ENCODE data around the gene ZFAND3.

ZFAND3 gene

GRCh38 chr6:37906121-37906520, 86.6 kb downstream of the ZFAND3 start:
- Mint-ChIP-seq H3K36me3 (peaks cover 2% of the 10 kb centered on the region), H3K9me3 (ENCODE audit: low read depth) (no peaks in the 10 kb centered on the region), H3K27ac (no peak overlapping the region), H3K4me3 (no peak overlapping the region), H3K4me1 (ENCODE audit: low read depth) (peaks cover 65% of the 10 kb centered on the region), H3K27me3 (no peaks in the 10 kb centered on the region)

DNA sequence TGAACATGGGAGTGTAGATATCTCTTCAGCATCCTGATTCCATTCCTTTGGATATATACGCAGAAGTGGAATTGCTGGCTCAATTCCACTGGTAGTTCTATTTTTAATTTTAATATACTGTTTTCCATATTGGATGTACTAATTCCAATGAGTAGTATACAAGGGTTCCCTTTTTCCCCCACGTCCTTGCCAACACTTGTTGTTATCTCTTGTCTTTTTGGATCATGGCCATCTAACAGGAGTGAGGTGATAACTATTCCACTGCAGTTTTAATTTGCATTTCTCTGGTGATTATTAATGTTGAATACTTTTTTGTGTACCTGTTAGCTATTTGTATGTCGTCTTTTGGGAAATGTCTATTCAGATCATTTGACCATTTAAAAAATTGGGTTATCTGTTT, 91.5 kb downstream of the ZFAND3 start:
- Mint-ChIP-seq H3K4me1 (ENCODE audit: low read depth) (peaks cover 69% of the 10 kb centered on the region), H3K27ac (no peak overlapping the region), H3K36me3 (peaks cover 8% of the 10 kb centered on the region), H3K27me3 (no peaks in the 10 kb centered on the region), H3K9me3 (ENCODE audit: low read depth) (no peaks in the 10 kb centered on the region), H3K4me3 (no peak overlapping the region)

- Mint-ChIP-seq H3K4me1 (ENCODE audit: low read depth) (peaks cover 63% of the 10 kb centered on the region), H3K27me3 (no peaks in the 10 kb centered on the region), H3K27ac (peak overlapping the region; percentile 46), H3K4me3 (no peak overlapping the region), H3K9me3 (ENCODE audit: low read depth) (no peaks in the 10 kb centered on the region), H3K36me3 (peaks cover 16% of the 10 kb centered on the region)
Measured at GRCh38 chr6:37913210-37913609, 93.7 kb downstream of the ZFAND3 start.

- Mint-ChIP-seq H3K4me1 (ENCODE audit: low read depth) (peaks cover 64% of the 10 kb centered on the region), H3K27ac (no peak overlapping the region), H3K4me3 (no peak overlapping the region), H3K9me3 (ENCODE audit: low read depth) (no peaks in the 10 kb centered on the region), H3K36me3 (peaks cover 21% of the 10 kb centered on the region), H3K27me3 (no peaks in the 10 kb centered on the region)
Measured at GRCh38 chr6:37915463-37915862, 95.9 kb downstream of the ZFAND3 start.

DNA sequence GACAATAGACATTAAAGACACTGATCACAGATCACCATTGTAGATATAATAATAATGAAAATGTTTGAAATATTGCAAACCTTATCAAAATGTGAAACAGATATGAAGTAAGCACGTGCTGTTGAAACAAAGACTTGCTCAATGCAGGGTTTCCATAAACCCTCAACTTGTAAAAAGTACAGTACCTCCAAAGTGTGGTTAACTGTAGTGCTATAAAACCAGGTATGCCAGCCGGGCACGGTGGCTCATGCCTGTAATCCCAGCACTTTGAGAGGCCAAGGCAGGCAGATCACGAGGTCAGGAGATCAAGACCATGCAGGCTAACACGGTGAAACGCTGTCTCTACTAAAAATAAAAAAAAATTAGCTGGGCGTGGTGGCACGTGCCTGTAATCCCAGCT, 96.6 kb downstream of the ZFAND3 start:
- no peak overlapping the region for H3K4me3 Mint-ChIP-seq
- no peaks in the 10 kb centered on the region for H3K9me3 Mint-ChIP-seq (ENCODE audit: low read depth)
- H3K36me3 Mint-ChIP-seq, result peaks cover 18% of the 10 kb centered on the region
- no peak overlapping the region for H3K27ac Mint-ChIP-seq
- peaks cover 63% of the 10 kb centered on the region for H3K4me1 Mint-ChIP-seq (ENCODE audit: low read depth)
- H3K27me3 Mint-ChIP-seq, result no peaks in the 10 kb centered on the region

DNA sequence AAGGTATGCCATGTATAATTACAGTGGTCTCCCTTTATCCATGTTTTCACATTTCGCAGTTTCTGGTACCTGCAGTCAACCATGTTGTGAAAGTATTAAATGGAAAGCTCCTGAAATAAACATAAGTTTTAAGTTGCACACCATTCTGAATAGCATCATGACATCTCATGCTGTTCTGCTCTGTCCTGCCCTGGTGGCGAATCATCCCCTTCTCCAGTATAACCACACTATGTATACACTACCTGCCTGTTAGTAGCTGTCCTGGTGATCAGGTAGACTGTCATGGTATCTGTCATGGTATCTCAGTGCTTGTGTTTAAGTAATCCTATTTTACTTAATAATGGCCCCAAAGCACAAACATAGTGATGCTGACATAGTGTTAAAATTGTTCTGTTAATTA, 97.1 kb downstream of the ZFAND3 start:
- Mint-ChIP-seq H3K4me1 (ENCODE audit: low read depth) (peaks cover 57% of the 10 kb centered on the region), H3K27me3 (no peaks in the 10 kb centered on the region), H3K36me3 (peaks cover 18% of the 10 kb centered on the region), H3K4me3 (no peak overlapping the region), H3K9me3 (ENCODE audit: low read depth) (no peaks in the 10 kb centered on the region), H3K27ac (no peak overlapping the region)

- Mint-ChIP-seq H3K27ac (no peak overlapping the region), H3K36me3 (peaks cover 18% of the 10 kb centered on the region), H3K4me3 (no peak overlapping the region), H3K4me1 (ENCODE audit: low read depth) (peaks cover 54% of the 10 kb centered on the region), H3K27me3 (no peaks in the 10 kb centered on the region), H3K9me3 (ENCODE audit: low read depth) (no peaks in the 10 kb centered on the region)
Measured at GRCh38 chr6:37917566-37917965, 98.0 kb downstream of the ZFAND3 start.

GRCh38 chr6:37919417-37920157, 100.1 kb downstream of the ZFAND3 start:
- peaks cover 16% of the 10 kb centered on the region for H3K36me3 Mint-ChIP-seq
- no peaks in the 10 kb centered on the region for H3K27me3 Mint-ChIP-seq
- H3K4me3 Mint-ChIP-seq, result no peak overlapping the region
- H3K4me1 Mint-ChIP-seq (ENCODE audit: low read depth), result peaks cover 58% of the 10 kb centered on the region
- no peaks in the 10 kb centered on the region for H3K9me3 Mint-ChIP-seq (ENCODE audit: low read depth)
- no peak overlapping the region for H3K27ac Mint-ChIP-seq

DNA sequence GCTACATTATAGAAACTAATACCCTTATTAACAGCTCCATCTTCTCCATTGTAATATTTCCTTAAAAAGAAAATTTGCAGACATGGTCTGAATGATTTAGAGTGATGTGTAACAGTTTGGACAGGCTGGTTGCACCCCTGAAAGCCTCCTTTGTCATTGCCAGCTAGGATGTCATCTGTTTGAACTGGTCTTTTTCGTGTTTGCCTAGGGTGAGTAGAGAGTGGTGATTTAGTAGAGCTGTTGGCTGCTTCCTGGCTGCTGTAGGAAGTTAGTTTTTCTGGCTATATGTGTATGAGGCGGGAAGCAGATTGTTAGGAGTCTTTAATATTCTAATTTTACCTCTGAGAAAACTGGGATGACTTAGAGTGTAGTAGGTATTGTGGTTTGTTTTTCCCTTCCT, 101.1 kb downstream of the ZFAND3 start:
- Mint-ChIP-seq H3K9me3 (ENCODE audit: low read depth) (no peaks in the 10 kb centered on the region), H3K36me3 (peaks cover 12% of the 10 kb centered on the region), H3K27me3 (no peaks in the 10 kb centered on the region), H3K4me1 (ENCODE audit: low read depth) (peaks cover 60% of the 10 kb centered on the region), H3K4me3 (no peak overlapping the region), H3K27ac (no peak overlapping the region)

DNA sequence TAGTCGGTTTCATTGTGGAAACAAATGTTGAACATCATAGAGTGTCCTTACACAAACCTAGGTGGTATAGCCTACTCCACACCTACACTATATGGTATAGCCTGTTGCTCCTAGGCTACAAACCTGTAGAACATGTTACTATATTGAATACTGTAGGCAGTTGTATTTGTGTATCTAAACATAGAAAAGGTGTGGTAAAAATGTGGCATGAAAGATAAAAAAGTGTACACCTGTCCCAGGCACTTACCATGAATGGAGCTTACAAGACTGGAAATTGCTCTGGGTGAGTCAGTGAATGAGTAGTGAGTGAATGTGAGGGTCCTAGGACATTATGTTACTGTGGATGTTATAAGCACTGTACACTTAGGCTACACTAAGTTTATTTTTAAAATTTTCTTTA, 103.0 kb downstream of the ZFAND3 start:
- Mint-ChIP-seq H3K27ac (no peak overlapping the region), H3K4me3 (no peak overlapping the region), H3K9me3 (ENCODE audit: low read depth) (no peaks in the 10 kb centered on the region), H3K36me3 (peaks cover 8% of the 10 kb centered on the region), H3K4me1 (ENCODE audit: low read depth) (peaks cover 64% of the 10 kb centered on the region), H3K27me3 (no peaks in the 10 kb centered on the region)

- H3K27ac Mint-ChIP-seq, result no peak overlapping the region
- H3K9me3 Mint-ChIP-seq (ENCODE audit: low read depth), result no peaks in the 10 kb centered on the region
Measured at GRCh38 chr6:37923514-37923913, 104.0 kb downstream of the ZFAND3 start.

DNA sequence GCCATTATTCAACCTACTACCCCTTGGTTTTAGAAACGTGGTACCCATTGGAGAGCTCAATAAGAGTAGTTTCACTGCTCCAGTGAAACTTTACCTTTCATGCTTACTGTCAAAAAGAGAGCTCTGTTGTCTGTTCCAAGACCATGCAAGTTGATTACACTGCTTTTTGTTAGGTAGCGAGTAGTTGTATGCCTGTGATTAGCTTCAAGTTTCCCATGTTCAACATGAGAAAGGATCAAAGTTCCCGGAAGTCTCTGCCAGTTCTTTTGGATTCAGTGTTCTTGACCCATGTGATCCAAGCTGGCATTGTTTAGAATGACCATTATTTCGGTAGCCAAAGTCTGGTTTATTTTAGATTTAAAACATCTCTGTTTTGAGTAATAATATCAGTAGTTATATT, 107.1 kb downstream of the ZFAND3 start:
- peaks cover 5% of the 10 kb centered on the region for H3K36me3 Mint-ChIP-seq
- no peak overlapping the region for H3K4me3 Mint-ChIP-seq
- H3K27me3 Mint-ChIP-seq, result no peaks in the 10 kb centered on the region
- no peak overlapping the region for H3K27ac Mint-ChIP-seq
- peaks cover 62% of the 10 kb centered on the region for H3K4me1 Mint-ChIP-seq (ENCODE audit: low read depth)
- no peaks in the 10 kb centered on the region for H3K9me3 Mint-ChIP-seq (ENCODE audit: low read depth)

More at GRCh38 chr6:37923514-37923913, 104.0 kb downstream of the ZFAND3 start:
- Mint-ChIP-seq H3K4me1 (ENCODE audit: low read depth) (peaks cover 62% of the 10 kb centered on the region), H3K4me3 (no peak overlapping the region), H3K36me3 (peaks cover 7% of the 10 kb centered on the region), H3K27me3 (no peaks in the 10 kb centered on the region)

DNA sequence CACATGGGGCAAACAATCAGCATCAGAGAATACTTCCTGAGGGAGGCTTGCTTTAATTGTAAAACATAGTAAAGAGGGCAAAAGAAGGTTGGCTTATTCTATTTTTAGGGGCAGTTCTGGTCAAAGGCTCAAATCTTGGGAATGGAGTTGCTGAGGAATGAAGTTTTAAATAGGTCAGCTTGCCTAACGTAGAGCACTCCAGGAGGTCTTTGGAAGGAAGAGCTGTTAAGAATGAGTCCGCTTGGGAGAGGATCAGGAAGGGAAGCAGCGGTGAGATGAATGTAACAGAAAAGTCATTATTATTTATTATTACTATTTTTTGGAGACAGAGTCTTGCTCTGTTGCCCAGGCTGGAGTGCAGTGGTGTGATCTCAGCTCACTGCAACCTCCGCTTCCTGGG, 108.7 kb downstream of the ZFAND3 start:
- Mint-ChIP-seq H3K4me1 (ENCODE audit: low read depth) (peaks cover 56% of the 10 kb centered on the region), H3K4me3 (no peak overlapping the region), H3K9me3 (ENCODE audit: low read depth) (no peaks in the 10 kb centered on the region), H3K36me3 (peaks cover 5% of the 10 kb centered on the region), H3K27ac (no peak overlapping the region), H3K27me3 (no peaks in the 10 kb centered on the region)

- H3K27me3 Mint-ChIP-seq, result no peaks in the 10 kb centered on the region
- H3K4me1 Mint-ChIP-seq (ENCODE audit: low read depth), result peaks cover 44% of the 10 kb centered on the region
Measured at GRCh38 chr6:37930288-37930971, 110.9 kb downstream of the ZFAND3 start.

GRCh38 chr6:37931066-37931465, 111.5 kb downstream of the ZFAND3 start:
- Mint-ChIP-seq H3K27me3 (no peaks in the 10 kb centered on the region), H3K4me1 (ENCODE audit: low read depth) (peaks cover 46% of the 10 kb centered on the region), H3K9me3 (ENCODE audit: low read depth) (no peaks in the 10 kb centered on the region), H3K27ac (no peak overlapping the region), H3K4me3 (no peak overlapping the region), H3K36me3 (peaks cover 7% of the 10 kb centered on the region)

More at GRCh38 chr6:37930288-37930971, 110.9 kb downstream of the ZFAND3 start:
- Mint-ChIP-seq H3K27ac (peak overlapping the region; percentile 11), H3K36me3 (peaks cover 7% of the 10 kb centered on the region), H3K4me3 (no peak overlapping the region), H3K9me3 (ENCODE audit: low read depth) (no peaks in the 10 kb centered on the region)

Measured in activated naive CD8-positive, alpha-beta T cell (primary cell).